ENCODE data around the gene RBM10. TPM values are rescaled to one million over a fixed set of nuclear protein-coding genes. Genes with fewer than 3 reads are reported as not detected.

The RBM10 gene
- total and polyA plus RNA-seq, 2 of the 13 experiments (the other 11 are each of a cell fraction or from before 2014, with no cell fraction given), result 15.9 to 43.1 TPM

- peak; percentile 59; the same call in 1 of the 2 replicates for TF ChIP-seq YEATS4 (CRISPR knock-in tag; IDR thresholded peaks at IDR 0.05; ENCODE audit: borderline replicate concordance)
- peak; percentile 61; the same call in 1 of the 2 replicates for TF ChIP-seq ZNF788 (CRISPR knock-in tag; IDR thresholded peaks at IDR 0.05; ENCODE audit: borderline replicate concordance)
- peak; percentile 89 for TF ChIP-seq HCFC1 (IDR thresholded peaks at IDR 0.05; ENCODE audit: low read depth, low read length)
- TF ChIP-seq CENPBD1 (CRISPR knock-in tag; IDR thresholded peaks at IDR 0.05; ENCODE audit: borderline replicate concordance, low read depth), result no peak
- no peak for TF ChIP-seq ZSCAN31 (CRISPR knock-in tag; IDR thresholded peaks at IDR 0.05; ENCODE audit: low read depth)
- peak; percentile 49; the same call in 1 of the 2 replicates for TF ChIP-seq ZNF414 (CRISPR knock-in tag; IDR thresholded peaks at IDR 0.05)
- peak; percentile 76 for TF ChIP-seq ZNF501 (CRISPR knock-in tag; IDR thresholded peaks at IDR 0.05)
- TF ChIP-seq REPIN1 (CRISPR knock-in tag; IDR thresholded peaks at IDR 0.05; ENCODE audit: borderline replicate concordance, low read depth), result peak; percentile 49; the same call in 1 of the 2 replicates
- no peak for TF ChIP-seq ZNF737 (CRISPR knock-in tag; IDR thresholded peaks at IDR 0.05; ENCODE audit: borderline replicate concordance)
- peak; percentile 100 for TF ChIP-seq PRDM10 (CRISPR knock-in tag; IDR thresholded peaks at IDR 0.05; ENCODE audit: low read depth)
- TF ChIP-seq POLR2A (IDR thresholded peaks at IDR 0.05; ENCODE audit: insufficient read depth in 1 of 2, low read depth in 2 of 2, low read length in 2 of 2), result peak; percentile 69 to 76
- TF ChIP-seq HMGXB4 (CRISPR knock-in tag; IDR thresholded peaks at IDR 0.05; ENCODE audit: borderline replicate concordance in 1 of 2, low read depth in 1 of 2), result peak; percentile 59 to 66; a peak in 3 of 4 replicates
- TF ChIP-seq E2F5 (CRISPR knock-in tag; conservative IDR thresholded peaks at IDR 0.05), result no peak
- no peak for TF ChIP-seq PAF1 (CRISPR knock-in tag; IDR thresholded peaks at IDR 0.05)
- TF ChIP-seq ZFP36L1 (CRISPR knock-in tag; IDR thresholded peaks at IDR 0.05), result no peak
- TF ChIP-seq THAP11 (CRISPR knock-in tag; IDR thresholded peaks at IDR 0.05), result peak; percentile 100
- no peak for TF ChIP-seq ZNF549 (CRISPR knock-in tag; IDR thresholded peaks at IDR 0.05)
- TF ChIP-seq ZNF251 (CRISPR knock-in tag; IDR thresholded peaks at IDR 0.05), result no peak
- TF ChIP-seq SMYD3 (CRISPR knock-in tag; IDR thresholded peaks at IDR 0.05), result no peak
- TF ChIP-seq MAX (IDR thresholded peaks at IDR 0.05), result peak; percentile 96
- peak; percentile 23; the same call in 1 of the 2 replicates for TF ChIP-seq ZNF264 (CRISPR knock-in tag; IDR thresholded peaks at IDR 0.05)
- TF ChIP-seq POGZ (CRISPR knock-in tag; IDR thresholded peaks at IDR 0.05), result peak; percentile 31; the same call in 1 of the 2 replicates
Measured at GRCh38 chrX:47190445-47191269, 45.6 kb downstream of the RBM10 start (continued).

All from HepG2 (cell line).